Thyroid gland (tissue), 4 donors: ENCODE results near the gene CCDC172.

Experiments
- CTCF ChIP-seq, 6 experiments: fragments of 200-600 bp in 3 of 6; fragments of 450-650 bp in 3 of 6; sonication (generic) in 3 of 6; IDR thresholded peaks; one replicate each; pipeline ENCODE4 v1.5.1; 2016 to 2019; ENCODE audit warnings: antibody characterized with exemption in 6 of 6, mild to moderate bottlenecking in 2 of 6, inconsistent platforms in 1 of 6, moderate library complexity in 1 of 6
- POLR2A ChIP-seq, 2 donors: fragments of 450-650 bp; IDR thresholded peaks; one replicate each; pipeline ENCODE4 v1.6.1; 2017; ENCODE audit warnings: antibody characterized with exemption in 2 of 2, mild to moderate bottlenecking in 2 of 2, moderate library complexity in 1 of 2

GRCh38 chr10:116324951-116325635 is 845 bp downstream of the CCDC172 start:
- TF ChIP-seq POLR2A (IDR thresholded peaks at IDR 0.05), result no peak
- TF ChIP-seq CTCF (IDR thresholded peaks at IDR 0.05), result no peak
